ENCODE results near the gene SPON1. TPM values are rescaled to one million over a fixed set of nuclear protein-coding genes. Genes with fewer than 3 reads are reported as not detected.

The SPON1 gene
- total and polyA plus RNA-seq, 2 of the 8 experiments (the other 6 are each of a cell fraction or from before 2014, with no cell fraction given): 1.5 to 5.4 TPM

- H4K5ac ChIP-seq (ENCODE audit: insufficient read length, low read depth, low read length): no peak overlapping the region
- no peaks in the 10 kb centered on the region for H3K27me3 ChIP-seq (replicated peaks in 1 of 4; ENCODE audit: control insufficient read depth in 3 of 4, extremely low read depth in 1 of 4, insufficient read depth in 3 of 4, low read length in 3 of 4)
- H2BK15ac ChIP-seq (ENCODE audit: low read length): no peak overlapping the region
- H2BK12ac ChIP-seq (ENCODE audit: low read depth, low read length): no peak overlapping the region
- 0 out of 2 replicates have a peak, but pooled peaks cover 3% of the 10 kb centered on the region for H3K23me2 ChIP-seq (ENCODE audit: low read depth, low read length)
- no peak overlapping the region for H3K56ac ChIP-seq (replicated peaks; ENCODE audit: insufficient read length, low read depth, low read length)
- no peak overlapping the region for H3K27ac ChIP-seq (ENCODE audit: low read depth, low read length)
- H3K9me3 ChIP-seq (ENCODE audit: insufficient read depth in 2 of 2, low read depth in 1 of 2, low read length in 1 of 2): no peaks in the 10 kb centered on the region
- no peak overlapping the region for H3K9ac ChIP-seq (replicated peaks in 1 of 4; ENCODE audit: extremely low read depth in 1 of 4, low read depth in 3 of 4, low read length in 3 of 4)
- no peak overlapping the region for H4K91ac ChIP-seq (replicated peaks; ENCODE audit: insufficient read length, low read length)
- H3K4me2 ChIP-seq (ENCODE audit: insufficient read depth in 1 of 2, low read depth in 2 of 2, low read length in 2 of 2): no peak overlapping the region
- WGBS, 2 experiments (ENCODE audit: extremely low coverage in 1 of 2, insufficient coverage in 1 of 2, insufficient read length in 1 of 2, insufficient replicate concordance in 2 of 2, low coverage in 1 of 2, low lambda C conversion rate in 2 of 2, missing lambda C conversion rate in 1 of 2): 61% methylated on average over 1 of the region's 1 CpG; no CpG with 5 or more reads in 1 of the 2 experiments
- H2AK5ac ChIP-seq (ENCODE audit: low read depth, low read length): no peak overlapping the region
- H2BK20ac ChIP-seq (ENCODE audit: low read length): no peak overlapping the region; the same call in 1 of the 2 replicates
- no peaks in the 10 kb centered on the region for H3K36me3 ChIP-seq (ENCODE audit: control insufficient read depth in 2 of 4, insufficient read depth in 4 of 4, low read length in 3 of 4)
- peaks cover 0 to 3% (median 1%) of the 10 kb centered on the region in 4 experiments; a peak in 5 of 7 replicates for H3K4me1 ChIP-seq (replicated peaks in 1 of 4; ENCODE audit: control insufficient read depth in 3 of 4, insufficient read depth in 4 of 4, low read length in 3 of 4)
- H3K23ac ChIP-seq (ENCODE audit: insufficient read length): no peak overlapping the region
- CTCF ChIA-PET (ENCODE audit: partially characterized antibody): no interaction called here
- H4K20me1 ChIP-seq (replicated peaks in 1 of 2; ENCODE audit: control insufficient read depth in 1 of 2, insufficient read depth in 2 of 2, low read length in 2 of 2): no peaks in the 10 kb centered on the region
- no peak overlapping the region for H2BK120ac ChIP-seq (replicated peaks; ENCODE audit: low read depth, low read length)
- no peak overlapping the region for H2AFZ ChIP-seq (ENCODE audit: low read length)
- H3K4ac ChIP-seq (replicated peaks; ENCODE audit: insufficient read length, low read depth, low read length): no peak overlapping the region
- no peaks in the 10 kb centered on the region for H3K79me2 ChIP-seq (ENCODE audit: control insufficient read depth in 1 of 2, insufficient read depth in 2 of 2, low read length in 2 of 2)
- no peak overlapping the region for H2BK5ac ChIP-seq (ENCODE audit: low read depth, low read length)
- no peak overlapping the region for H3K4me3 ChIP-seq (ENCODE audit: extremely low read depth in 1 of 4, insufficient read depth in 2 of 4, low read depth in 3 of 4, low read length in 4 of 4)
- DNase-seq (ENCODE audit: low read depth in 1 of 2, low spot score in 2 of 2) (no peak), FAIRE-seq (no peak)
- no peak overlapping the region for H4K8ac ChIP-seq (ENCODE audit: extremely low read depth, insufficient read depth, low read length)
- H3K18ac ChIP-seq (ENCODE audit: extremely low read depth, low read length): no peak overlapping the region
- H3K79me1 ChIP-seq (ENCODE audit: low read depth, low read length): no peaks in the 10 kb centered on the region
- TF ChIP-seq KDM1A (IDR thresholded peaks at IDR 0.05; ENCODE audit: borderline replicate concordance, low read length) (no peak), SIX5 (IDR thresholded peaks at IDR 0.05; ENCODE audit: low read depth, low read length) (no peak), SIN3A (conservative IDR thresholded peaks at IDR 0.05 in 1 of 2, IDR thresholded peaks at IDR 0.05 in 1 of 2; ENCODE audit: low read depth in 1 of 2, low read length in 2 of 2) (no peak), TAF1 (IDR thresholded peaks at IDR 0.05; ENCODE audit: low read depth, low read length) (no peak), POLR2A (IDR thresholded peaks at IDR 0.05; ENCODE audit: control extremely low read depth in 1 of 2, low read depth in 2 of 2, low read length in 2 of 2) (no peak), RAD21 (IDR thresholded peaks at IDR 0.05 in 1 of 2, conservative IDR thresholded peaks at IDR 0.05 in 1 of 2; ENCODE audit: low read depth in 2 of 2, low read length in 2 of 2) (no peak), MAFK (IDR thresholded peaks at IDR 0.05; ENCODE audit: low read depth, low read length) (no peak), SAP30 (IDR thresholded peaks at IDR 0.05; ENCODE audit: insufficient read depth, insufficient replicate concordance, low read length) (no peak), GABPA (IDR thresholded peaks at IDR 0.05; ENCODE audit: borderline replicate concordance, insufficient read depth, low read length) (no peak), FOSL1 (IDR thresholded peaks at IDR 0.05; ENCODE audit: insufficient read depth, low read depth, low read length) (no peak)
- H3K14ac ChIP-seq (ENCODE audit: insufficient read length): no peak overlapping the region
- POLR2A ChIA-PET (ENCODE audit: partially characterized antibody): interaction anchor here (0.6 kb wide), 1 partner anchor 88 kb away, joined by 3 read pairs; no protein-coding TSS in a partner anchor
Observed at GRCh38 chr11:13923182-13923581, 39.3 kb upstream of the SPON1 start.
